ENCODE measurements around the gene EDC3. TPM values are rescaled to one million over a fixed set of nuclear protein-coding genes. Genes with fewer than 3 reads are reported as not detected.

The EDC3 gene
- total and polyA plus RNA-seq, 9 of the 15 experiments (the other 6 are each of a cell fraction or from before 2014, with no cell fraction given), result 11.7 to 63.9 (median 32.8) TPM

DNA sequence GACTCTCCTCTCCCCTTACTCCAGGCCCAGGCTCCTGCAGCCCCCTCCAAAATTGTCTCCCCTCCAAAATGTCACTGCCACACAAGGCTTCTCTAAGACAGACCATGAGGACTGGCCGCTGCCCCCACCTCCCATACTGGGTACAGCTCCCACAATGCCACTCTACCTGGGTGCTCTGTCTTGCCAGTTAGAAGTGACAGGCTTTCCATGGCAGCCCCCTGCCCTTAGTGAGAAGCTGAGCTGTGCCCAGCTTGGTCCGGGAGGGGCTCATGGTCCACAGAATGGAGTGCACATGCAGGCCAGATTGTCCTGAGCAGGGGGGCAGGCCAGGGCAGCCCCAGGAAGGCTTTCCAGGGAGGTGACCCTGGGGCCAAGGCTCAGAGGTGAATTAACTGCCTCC, 83.1 kb downstream of the EDC3 start:
- Histone ChIP-seq H2AFZ (ENCODE audit: low read depth, low read length) (no peak overlapping the region), H3K79me2 (ENCODE audit: control insufficient read depth, insufficient read depth, low read length) (peaks cover 28% of the 10 kb centered on the region), H3K4me1 (replicated peaks in 1 of 2; ENCODE audit: control insufficient read depth in 2 of 2, insufficient read depth in 2 of 2, low read length in 2 of 2) (peaks cover 29 to 63% of the 10 kb centered on the region in 2 experiments), H4K20me1 (replicated peaks; ENCODE audit: control insufficient read depth, insufficient read depth, low read length) (peaks cover 32% of the 10 kb centered on the region), H3K4me2 (ENCODE audit: insufficient read depth, low read length) (no peak overlapping the region), H3K9ac (ENCODE audit: insufficient read depth in 1 of 2, low read depth in 2 of 2, low read length in 2 of 2) (no peak overlapping the region), H3K4me3 (no peak overlapping the region), H3K36me3 (ENCODE audit: control insufficient read depth, insufficient read depth, low read length) (peaks cover 6% of the 10 kb centered on the region; the same call in 1 of the 3 replicates), H3K27ac (ENCODE audit: extremely low read depth, low read depth, low read length) (no peak overlapping the region), H3K9me3 (replicated peaks; ENCODE audit: control insufficient read depth, insufficient read depth, low read depth, low read length) (no peaks in the 10 kb centered on the region), H3K9me1 (ENCODE audit: control insufficient read depth, insufficient read depth, low read length) (peaks cover 2% of the 10 kb centered on the region), H3K27me3 (ENCODE audit: control insufficient read depth in 2 of 2, insufficient read depth in 2 of 2, low read length in 2 of 2) (peaks cover 0 to 11% of the 10 kb centered on the region in 2 experiments; a peak in 2 of 5 replicates)
- DNase-seq (ENCODE audit: extremely low read depth in 1 of 4, low spot score in 3 of 4), result no peak
- no TSS peak for BruUV-seq (replicated peaks)
- POLR2A ChIA-PET, result interaction anchor here (0.5 to 9.7 kb wide), 5 partner anchors 12 to 1119 kb away, joined by 3 to 111 read pairs (median 5); no protein-coding TSS in a partner anchor
- no peak for TF ChIP-seq ZBTB43 (CRISPR knock-in tag; IDR thresholded peaks at IDR 0.05)
- no peak for TF ChIP-seq CEBPB (tag; IDR thresholded peaks at IDR 0.05)
- TF ChIP-seq NFATC3 (IDR thresholded peaks at IDR 0.05), result no peak
- no peak for TF ChIP-seq THRAP3 (IDR thresholded peaks at IDR 0.05; ENCODE audit: borderline replicate concordance)
- no peak for TF ChIP-seq DACH1 (IDR thresholded peaks at IDR 0.05; ENCODE audit: partially characterized antibody)
- no peak for TF ChIP-seq MCM3 (IDR thresholded peaks at IDR 0.05)
- TF ChIP-seq RFX7 (CRISPR knock-in tag; IDR thresholded peaks at IDR 0.05), result no peak
- no peak for TF ChIP-seq ZNF165 (CRISPR knock-in tag; IDR thresholded peaks at IDR 0.05; ENCODE audit: borderline replicate concordance)
- TF ChIP-seq CBX8 (IDR thresholded peaks at IDR 0.05; ENCODE audit: borderline replicate concordance, extremely low read depth, low read depth, low read length, poor library complexity, severe bottlenecking), result no peak
- TF ChIP-seq MIER1 (IDR thresholded peaks at IDR 0.05; ENCODE audit: low read depth), result no peak
- TF ChIP-seq SMAD4 (CRISPR knock-in tag; conservative IDR thresholded peaks at IDR 0.05), result no peak
- no peak for TF ChIP-seq FOXA1 (IDR thresholded peaks at IDR 0.05; ENCODE audit: borderline replicate concordance)
- no peak for TF ChIP-seq ZNF444 (CRISPR knock-in tag; IDR thresholded peaks at IDR 0.05)
- no peak for TF ChIP-seq KDM4B (IDR thresholded peaks at IDR 0.05; ENCODE audit: borderline replicate concordance in 2 of 2, low read depth in 1 of 2)
- no peak for TF ChIP-seq GATAD2A (IDR thresholded peaks at IDR 0.05)
- no peak for TF ChIP-seq CBX1 (IDR thresholded peaks at IDR 0.05; ENCODE audit: low read depth)
- intact Hi-C loops (cut with micrococcal nuclease) (loop anchor here (5.0 to 10.0 kb wide), 2 partner anchors 150 to 618 kb away; partner anchors contain the start of genes PML, STOML1 and UBL7), in situ Hi-C loops (cut with MboI) (loop anchor here (5.0 kb wide), 1 partner anchor 65 kb away; no protein-coding TSS in a partner anchor)
- ATAC-seq, result no peak
- CTCF ChIA-PET (ENCODE audit: low intra/inter-chr PET ratio), result interaction anchor here (0.7 kb wide), 1 partner anchor 18 kb away, joined by 3 read pairs; no protein-coding TSS in a partner anchor
- 17% methylated on average over 2 of the region's 2 CpGs for WGBS (ENCODE audit: insufficient coverage, low coverage, missing lambda C conversion rate)
- no peak for FAIRE-seq

Measured in K562 (cell line).